C4-2B (cell line): Measurements from ENCODE around the gene WSCD1.

Experiments used
- H3K27ac ChIP-seq: fragments of 450-650 bp; 2 replicates; pipeline ENCODE4 v1.5.1; 2017
- CTCF ChIP-seq: fragments of 450-650 bp; conservative IDR thresholded peaks from 2 replicates; pipeline ENCODE4 v1.5.1; 2017; ENCODE audit warnings: mild to moderate bottlenecking
- ZFX ChIP-seq: fragments of 450-650 bp; IDR thresholded peaks from 2 replicates; pipeline ENCODE4 v1.6.1; 2017

Gene WSCD1

GRCh38 chr17:6035801-6036394 lies 34.3 kb upstream of the WSCD1 start:
- TF ChIP-seq CTCF: no peak
- TF ChIP-seq ZFX: no peak
- H3K27ac ChIP-seq: no peak overlapping the region

- no peak overlapping the region for H3K27ac ChIP-seq
- TF ChIP-seq CTCF (no peak), ZFX (no peak)
Measured at GRCh38 chr17:6040504-6040903, 29.7 kb upstream of the WSCD1 start.

GRCh38 chr17:6041246-6041645 lies 28.9 kb upstream of the WSCD1 start:
- no peak for TF ChIP-seq ZFX
- no peak for TF ChIP-seq CTCF
- no peak overlapping the region for H3K27ac ChIP-seq

- no peak for TF ChIP-seq ZFX
- TF ChIP-seq CTCF: no peak
- H3K27ac ChIP-seq: no peak overlapping the region
Measured at GRCh38 chr17:6043405-6043804, 26.8 kb upstream of the WSCD1 start.

- H3K27ac ChIP-seq: no peak overlapping the region
- TF ChIP-seq CTCF (no peak), ZFX (no peak)
Measured at GRCh38 chr17:6044261-6044660, 25.9 kb upstream of the WSCD1 start.

GRCh38 chr17:6045621-6046357 lies 24.4 kb upstream of the WSCD1 start:
- TF ChIP-seq CTCF: no peak
- no peak overlapping the region for H3K27ac ChIP-seq

- H3K27ac ChIP-seq: no peak overlapping the region
- no peak for TF ChIP-seq CTCF
- TF ChIP-seq ZFX: no peak
Measured at GRCh38 chr17:6046431-6046830, 23.7 kb upstream of the WSCD1 start.
